ENCODE results near the gene ZNF428. TPM values are rescaled to one million over a fixed set of nuclear protein-coding genes. Genes with fewer than 3 reads are reported as not detected.

The ZNF428 gene
- total and polyA plus RNA-seq, 2 of the 8 experiments (the other 6 are each of a cell fraction or from before 2014, with no cell fraction given): 7.8 to 16.7 TPM

DNA sequence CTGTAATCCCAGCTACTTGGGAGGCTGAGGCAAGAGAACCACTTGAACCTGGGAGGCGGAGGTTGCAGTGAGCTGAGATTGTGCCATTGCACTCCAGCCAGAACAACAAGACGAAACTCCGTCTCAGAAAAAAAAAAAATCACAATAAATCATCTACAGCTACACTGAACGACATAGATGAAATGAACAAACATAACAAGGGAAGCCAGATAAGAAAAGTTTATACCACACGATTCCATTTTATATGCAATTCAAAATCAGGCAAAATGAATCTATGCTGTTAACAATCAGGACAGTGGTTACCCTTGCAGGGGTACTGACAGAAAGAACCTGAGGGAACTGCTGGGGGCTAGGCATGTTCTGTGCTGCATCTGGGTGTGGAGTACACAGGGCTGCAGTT, 49.8 kb downstream of the ZNF428 start:
- Histone ChIP-seq H2BK120ac (replicated peaks; ENCODE audit: low read depth, low read length) (no peak overlapping the region), H2AK5ac (ENCODE audit: low read depth, low read length) (no peak overlapping the region), H2BK15ac (ENCODE audit: low read length) (no peak overlapping the region), H3K27ac (ENCODE audit: low read depth, low read length) (no peak overlapping the region), H3K56ac (replicated peaks; ENCODE audit: insufficient read length, low read depth, low read length) (no peak overlapping the region), H2AFZ (ENCODE audit: low read length) (no peak overlapping the region), H3K4me2 (ENCODE audit: insufficient read depth in 1 of 2, low read depth in 2 of 2, low read length in 2 of 2) (0 out of 4 replicates have a peak overlapping the region, but pooled peaks of 1 of the 2 experiments have one; percentile 18), H3K18ac (ENCODE audit: extremely low read depth, low read length) (no peak overlapping the region), H3K14ac (ENCODE audit: insufficient read length) (no peak overlapping the region), H3K4me3 (ENCODE audit: extremely low read depth in 1 of 4, insufficient read depth in 2 of 4, low read depth in 3 of 4, low read length in 4 of 4) (no peak overlapping the region), H3K4ac (replicated peaks; ENCODE audit: insufficient read length, low read depth, low read length) (no peak overlapping the region), H3K36me3 (ENCODE audit: control insufficient read depth in 2 of 4, insufficient read depth in 4 of 4, low read length in 3 of 4) (no peaks in the 10 kb centered on the region; a peak in 2 of 8 replicates), H2BK20ac (ENCODE audit: low read length) (no peak overlapping the region), H3K79me1 (ENCODE audit: low read depth, low read length) (peaks cover 7% of the 10 kb centered on the region), H3K27me3 (replicated peaks in 1 of 4; ENCODE audit: control insufficient read depth in 3 of 4, extremely low read depth in 1 of 4, insufficient read depth in 3 of 4, low read length in 3 of 4) (no peaks in the 10 kb centered on the region), H4K20me1 (replicated peaks in 1 of 2; ENCODE audit: control insufficient read depth in 1 of 2, insufficient read depth in 2 of 2, low read length in 2 of 2) (peaks cover 0 to 4% of the 10 kb centered on the region in 2 experiments), H3K9me3 (ENCODE audit: insufficient read depth in 2 of 2, low read depth in 1 of 2, low read length in 1 of 2) (no peaks in the 10 kb centered on the region), H3K23ac (ENCODE audit: insufficient read length) (no peak overlapping the region), H2BK12ac (ENCODE audit: low read depth, low read length) (no peak overlapping the region), H2BK5ac (ENCODE audit: low read depth, low read length) (no peak overlapping the region), H4K91ac (replicated peaks; ENCODE audit: insufficient read length, low read length) (no peak overlapping the region), H4K5ac (ENCODE audit: insufficient read length, low read depth, low read length) (no peak overlapping the region), H3K9ac (replicated peaks in 1 of 4; ENCODE audit: extremely low read depth in 1 of 4, low read depth in 3 of 4, low read length in 3 of 4) (no peak overlapping the region), H4K8ac (ENCODE audit: extremely low read depth, insufficient read depth, low read length) (no peak overlapping the region), H3K79me2 (ENCODE audit: control insufficient read depth in 1 of 2, insufficient read depth in 2 of 2, low read length in 2 of 2) (peaks cover 0 to 5% of the 10 kb centered on the region in 2 experiments; a peak in 2 of 4 replicates), H3K4me1 (replicated peaks in 1 of 4; ENCODE audit: control insufficient read depth in 3 of 4, insufficient read depth in 4 of 4, low read length in 3 of 4) (peaks cover 0 to 6% (median 3%) of the 10 kb centered on the region in 4 experiments; a peak in 4 of 7 replicates), H3K23me2 (ENCODE audit: low read depth, low read length) (no peaks in the 10 kb centered on the region)
- no peak for DNase-seq (ENCODE audit: low read depth in 1 of 2, low spot score in 2 of 2)
- ChIA-PET POLR2A (ENCODE audit: partially characterized antibody) (interaction anchor here (1.0 to 1.4 kb wide), 5 partner anchors 15 to 89 kb away, joined by 3 to 4 read pairs (median 3); partner anchors contain the start of gene ZNF575), CTCF (ENCODE audit: partially characterized antibody) (interaction anchor here (0.9 to 9.3 kb wide), 10 partner anchors 8 to 89 kb away, joined by 3 to 82 read pairs (median 4); no protein-coding TSS in a partner anchor)
- no peak for FAIRE-seq
- WGBS, 2 experiments (ENCODE audit: extremely low coverage in 1 of 2, insufficient coverage in 1 of 2, insufficient read length in 1 of 2, insufficient replicate concordance in 2 of 2, low coverage in 1 of 2, low lambda C conversion rate in 2 of 2, missing lambda C conversion rate in 1 of 2): 92% methylated on average over 5 of the region's 5 CpGs; no CpG with 5 or more reads in 1 of the 2 experiments
- TF ChIP-seq BACH1 (IDR thresholded peaks at IDR 0.05; ENCODE audit: low read length) (no peak), RFX5 (IDR thresholded peaks at IDR 0.05; ENCODE audit: borderline replicate concordance, low read depth, low read length) (no peak), TAF1 (IDR thresholded peaks at IDR 0.05; ENCODE audit: low read depth, low read length) (no peak), KDM1A (IDR thresholded peaks at IDR 0.05; ENCODE audit: borderline replicate concordance, low read length) (no peak), YY1 (IDR thresholded peaks at IDR 0.05; ENCODE audit: low read depth, low read length) (no peak), TEAD4 (IDR thresholded peaks at IDR 0.05; ENCODE audit: low read depth, low read length) (no peak), PHF8 (conservative IDR thresholded peaks at IDR 0.05; ENCODE audit: low read depth, low read length) (no peak), HDAC2 (IDR thresholded peaks at IDR 0.05; ENCODE audit: borderline replicate concordance in 1 of 2, low read depth in 2 of 2, low read length in 2 of 2) (no peak), TBP (IDR thresholded peaks at IDR 0.05; ENCODE audit: low read depth, low read length) (no peak)
